GM12892 (cell line): ENCODE measurements around the gene BDP1.
"Not testable (repeated sequence)": the region's sequence is repeated elsewhere in the genome, so short reads cannot be mapped to it uniquely, and the experiment has no call there.

Source experiments
- DNase-seq: peaks from one replicate; pipeline ENCODE4 v3.0.0; 2011; ENCODE audit not compliant: insufficient read length
- FAIRE-seq: peaks from 2 replicates; lab custom pipeline; 2011; peaks lifted over from hg19 to GRCh38; lab: Jason Lieb, UNC
- POLR2A ChIP-seq: IDR thresholded peaks from 2 replicates; pipeline ENCODE4 v1.6.1; 2011; ENCODE audit warnings: low read depth, low read length, control low read depth
- POLR2AphosphoS5 ChIP-seq: IDR thresholded peaks from 2 replicates; pipeline ENCODE4 v1.6.1; 2011; ENCODE audit warnings: low read depth, low read length, control low read depth
- TAF1 ChIP-seq: IDR thresholded peaks from 2 replicates; pipeline ENCODE4 v1.6.1; 2011; ENCODE audit warnings: low read depth, mild to moderate bottlenecking, control low read depth, low read length, borderline replicate concordance

Gene BDP1

GRCh38 chr5:71589903-71590302 lies 134.5 kb downstream of the BDP1 start:
- DNase-seq (no peak), FAIRE-seq (no peak)
- TF ChIP-seq POLR2A (no peak), POLR2AphosphoS5 (no peak), TAF1 (no peak)

DNA sequence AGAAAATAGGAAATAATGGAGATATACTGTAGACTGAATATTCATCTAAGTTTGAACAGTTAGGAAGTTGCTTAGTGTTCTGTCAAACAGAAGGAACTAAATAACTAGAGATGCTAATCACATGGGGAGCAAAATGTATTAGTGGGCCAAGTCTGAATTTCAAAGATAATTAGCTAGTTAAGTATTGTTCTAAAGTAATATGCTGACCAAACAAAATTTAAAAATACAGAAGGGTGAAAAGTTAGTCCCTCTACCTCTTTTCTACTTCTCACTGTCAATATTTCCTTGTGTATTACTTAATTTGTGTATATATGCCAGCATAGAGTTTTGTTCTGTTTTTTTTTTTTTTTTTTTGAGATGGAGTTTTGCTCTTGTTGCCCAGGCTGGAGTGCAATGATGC lies 135.6 kb downstream of the BDP1 start:
- FAIRE-seq (no peak), DNase-seq (no peak)
- no peak for TF ChIP-seq POLR2AphosphoS5
- TF ChIP-seq POLR2A, result no peak
- TF ChIP-seq TAF1, result no peak

DNA sequence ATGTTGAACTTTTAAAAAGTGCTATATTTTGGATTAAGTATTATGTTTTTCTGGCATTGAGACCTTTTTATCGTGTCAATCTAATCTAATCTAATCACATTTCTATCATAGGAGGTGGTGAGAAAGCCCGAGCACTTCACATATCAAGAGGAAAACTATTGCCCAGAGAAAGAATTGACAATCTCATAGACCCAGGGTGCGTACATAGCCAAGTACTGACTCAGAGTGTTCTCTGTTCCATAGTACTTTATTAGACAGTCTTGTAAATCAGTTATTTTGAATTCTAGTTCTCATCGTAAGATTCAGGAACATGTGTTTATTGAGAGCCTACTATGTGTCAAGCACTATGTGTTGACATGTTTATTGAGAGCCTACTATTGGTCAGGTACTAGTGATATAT lies 140.7 kb downstream of the BDP1 start:
- DNase-seq (no peak), FAIRE-seq (no peak)
- TF ChIP-seq POLR2A (no peak), POLR2AphosphoS5 (no peak), TAF1 (no peak)

- TF ChIP-seq TAF1 (no peak), POLR2A (no peak), POLR2AphosphoS5 (no peak)
- FAIRE-seq, result no peak
- no peak for DNase-seq
Measured at GRCh38 chr5:71597001-71597400, 141.6 kb downstream of the BDP1 start.

DNA sequence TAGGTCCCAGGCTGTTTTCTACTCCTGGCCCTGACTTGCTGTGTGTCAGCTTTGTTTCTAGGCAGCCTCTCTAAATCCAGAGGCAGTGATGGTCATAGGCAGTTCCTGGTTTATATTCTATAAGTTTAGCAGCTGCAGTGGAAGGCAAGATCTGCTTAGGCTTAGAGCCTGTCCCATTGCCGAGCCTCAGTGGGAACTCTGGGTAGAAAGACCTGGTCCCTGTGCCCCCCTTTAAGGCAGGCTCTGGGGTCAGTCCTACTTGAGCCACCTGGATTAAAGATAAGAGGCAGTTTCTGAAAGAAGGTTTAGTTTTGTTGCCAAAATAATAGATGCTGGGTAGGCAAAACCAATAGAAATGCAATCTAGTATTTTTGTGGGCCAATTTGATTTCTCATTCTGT lies 145.3 kb downstream of the BDP1 start:
- no peak for DNase-seq
- TF ChIP-seq TAF1, result no peak
- TF ChIP-seq POLR2AphosphoS5, result no peak
- no peak for FAIRE-seq

- TF ChIP-seq TAF1 (no peak), POLR2AphosphoS5 (no peak), POLR2A (no peak)
- peak; percentile 51 for FAIRE-seq
- DNase-seq, result peak; percentile 27
Measured at GRCh38 chr5:71601222-71602026, 146.0 kb downstream of the BDP1 start.

DNA sequence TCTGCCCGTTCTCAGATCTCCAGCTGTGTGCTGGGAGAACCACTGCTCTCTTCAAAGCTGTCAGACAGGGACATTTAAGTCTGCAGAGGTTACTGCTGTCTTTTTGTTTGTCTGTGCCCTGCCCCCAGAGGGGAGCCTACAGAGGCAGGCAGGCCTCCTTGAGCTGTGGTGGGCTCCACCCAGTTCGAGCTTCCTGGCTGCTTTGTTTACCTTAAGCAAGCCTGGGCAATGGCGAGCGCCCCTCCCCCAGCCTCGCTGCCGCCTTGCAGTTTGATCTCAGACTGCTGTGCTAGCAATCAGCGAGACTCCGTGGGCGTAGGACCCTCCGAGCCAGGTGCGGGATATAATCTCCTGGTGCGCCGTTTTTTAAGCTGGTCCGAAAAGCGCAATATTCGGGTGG lies 154.5 kb downstream of the BDP1 start:
- not testable (repeated sequence) for FAIRE-seq, DNase-seq

GRCh38 chr5:71615809-71616208 lies 160.4 kb downstream of the BDP1 start:
- no peak for DNase-seq
- no peak for TF ChIP-seq POLR2A
- no peak for TF ChIP-seq POLR2AphosphoS5
- TF ChIP-seq TAF1, result no peak

More at GRCh38 chr5:71615809-71616208, 160.4 kb downstream of the BDP1 start:
- no peak for FAIRE-seq
